MCF 10A (cell line): ENCODE results near the gene GSG1L. TPM values are rescaled to one million over a fixed set of nuclear protein-coding genes. Genes with fewer than 3 reads are reported as not detected.

Source experiments
- BruUV-seq: library from RNA; stranded (reverse); fragments of 400-500 nt; replicated peaks from 2 replicates; lab custom pipeline; 2021; lab: Mats Ljungman, UMichigan
- CTCF ChIA-PET: fragments of 300-600 bp; sonication (Branson Sonifier 250); formaldehyde crosslinking; extraction: SDS; loops from one replicate; lab custom pipeline; 2021; ENCODE audit warnings: antibody characterized with exemption, inconsistent platforms; lab: Yijun Ruan, JAX
- POLR2A ChIA-PET: fragments of 300-600, 350-650 bp; sonication (Branson Sonifier 250); formaldehyde crosslinking; extraction: SDS; loops from one replicate; lab custom pipeline; 2020; ENCODE audit warnings: antibody characterized with exemption, inconsistent platforms; lab: Yijun Ruan, JAX
- DNase-seq: peaks from one replicate; pipeline ENCODE4 v3.0.0-alpha.2; 2018; ENCODE audit not compliant: unreplicated experiment
- H3K27ac Mint-ChIP-seq: one replicate; pipeline ENCODE4 v1.8.0; 2022; ENCODE audit warnings: mild to moderate bottlenecking, low read depth, mixed read lengths; ENCODE audit not compliant: unreplicated experiment
- H3K27me3 Mint-ChIP-seq: one replicate; pipeline ENCODE4 v1.8.0; 2022; ENCODE audit warnings: mixed read lengths; ENCODE audit not compliant: insufficient read depth, unreplicated experiment
- H3K36me3 Mint-ChIP-seq: one replicate; pipeline ENCODE4 v1.8.0; 2022; ENCODE audit warnings: mild to moderate bottlenecking, moderate library complexity, mixed read lengths; ENCODE audit not compliant: insufficient read depth, unreplicated experiment
- H3K4me1 Mint-ChIP-seq: one replicate; pipeline ENCODE4 v1.8.0; 2022; ENCODE audit warnings: mixed read lengths; ENCODE audit not compliant: insufficient read depth, unreplicated experiment
- H3K4me3 Mint-ChIP-seq: one replicate; pipeline ENCODE4 v1.8.0; 2022; ENCODE audit warnings: mild to moderate bottlenecking, moderate library complexity, mixed read lengths; ENCODE audit not compliant: unreplicated experiment
- H3K9me3 Mint-ChIP-seq: one replicate; pipeline ENCODE4 v1.8.0; 2022; ENCODE audit warnings: mixed read lengths; ENCODE audit not compliant: unreplicated experiment
- CTCF ChIP-seq: fragments of 200-600 bp; IDR thresholded peaks from one replicate; pipeline ENCODE4 v1.8.0; 2022; ENCODE audit warnings: antibody characterized with exemption, mild to moderate bottlenecking; ENCODE audit not compliant: unreplicated experiment
- intact Hi-C: fragments of 100-400 bp; cut with micrococcal nuclease; formaldehyde crosslinking; loops from 2 replicates; pipeline ENCODE4 v1.14.1; 2022
- total RNA-seq: library from RNA; stranded (reverse); gene quantifications from 2 replicates; pipeline ENCODE4 v1.2.3, GENCODE V29; 2022

The GSG1L gene
- total RNA-seq, 1 experiment from 2014 or later, result not detected

- no peak overlapping the region for H3K27ac Mint-ChIP-seq
- peaks cover 29% of the 10 kb centered on the region for H3K27me3 Mint-ChIP-seq
- POLR2A ChIA-PET, result no interaction called here
- CTCF ChIA-PET, result no interaction called here
- no peak for DNase-seq
- H3K4me3 Mint-ChIP-seq, result no peak overlapping the region
- no peaks in the 10 kb centered on the region for H3K9me3 Mint-ChIP-seq
- no TSS peak for BruUV-seq
- no peaks in the 10 kb centered on the region for H3K4me1 Mint-ChIP-seq
- H3K36me3 Mint-ChIP-seq, result no peaks in the 10 kb centered on the region
- intact Hi-C loops, result no loop called here
- TF ChIP-seq CTCF, result no peak
Measured at GRCh38 chr16:28038409-28038808, 25.1 kb downstream of the GSG1L start.

- H3K27ac Mint-ChIP-seq, result no peak overlapping the region
- TF ChIP-seq CTCF, result no peak
- no peaks in the 10 kb centered on the region for H3K9me3 Mint-ChIP-seq
- no peak overlapping the region for H3K4me3 Mint-ChIP-seq
- intact Hi-C loops, result no loop called here
- POLR2A ChIA-PET, result no interaction called here
- no peaks in the 10 kb centered on the region for H3K4me1 Mint-ChIP-seq
- CTCF ChIA-PET, result interaction anchor here (2.3 kb wide), 1 partner anchor 35 kb away, joined by 6 read pairs; no protein-coding TSS in a partner anchor
- DNase-seq, result no peak
- H3K36me3 Mint-ChIP-seq, result no peaks in the 10 kb centered on the region
- no TSS peak for BruUV-seq
- H3K27me3 Mint-ChIP-seq, result peaks cover 45% of the 10 kb centered on the region
Measured at GRCh38 chr16:28035866-28036393, 27.6 kb downstream of the GSG1L start.

DNA sequence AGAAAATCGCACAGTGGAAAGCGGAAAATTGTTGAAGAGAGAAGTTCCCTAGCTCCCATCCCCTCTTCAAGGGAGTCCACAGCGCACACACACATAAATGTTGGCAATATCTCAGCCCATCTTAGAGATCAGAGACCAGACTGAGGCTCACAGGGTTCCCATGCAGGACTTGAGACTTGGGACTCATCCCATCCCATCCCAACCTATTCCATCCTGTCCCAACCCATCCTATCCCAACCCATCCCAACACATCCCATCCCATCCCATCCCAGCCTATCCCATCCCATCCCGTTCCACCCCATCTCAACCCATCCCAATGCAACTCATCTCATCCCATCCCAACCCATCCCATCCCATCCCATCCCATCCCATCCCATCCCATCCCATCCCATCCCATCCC lies 29.6 kb downstream of the GSG1L start:
- H3K27ac Mint-ChIP-seq, result no peak overlapping the region
- ChIA-PET CTCF (no interaction called here), POLR2A (no interaction called here)
- intact Hi-C loops, result no loop called here
- peaks cover 45% of the 10 kb centered on the region for H3K27me3 Mint-ChIP-seq
- H3K36me3 Mint-ChIP-seq, result no peaks in the 10 kb centered on the region
- no peak overlapping the region for H3K4me3 Mint-ChIP-seq
- BruUV-seq, result no TSS peak
- DNase-seq, result no peak
- no peaks in the 10 kb centered on the region for H3K4me1 Mint-ChIP-seq
- no peaks in the 10 kb centered on the region for H3K9me3 Mint-ChIP-seq
- TF ChIP-seq CTCF, result no peak

GRCh38 chr16:28029387-28030002 lies 34.0 kb downstream of the GSG1L start:
- peaks cover 7% of the 10 kb centered on the region for H3K9me3 Mint-ChIP-seq
- intact Hi-C loops, result no loop called here
- no peak overlapping the region for H3K27ac Mint-ChIP-seq
- ChIA-PET CTCF (interaction anchor here (1.7 kb wide), 1 partner anchor 42 kb away, joined by 10 read pairs; no protein-coding TSS in a partner anchor), POLR2A (interaction anchor here (0.9 kb wide), 1 partner anchor 126 kb away, joined by 3 read pairs; no protein-coding TSS in a partner anchor)
- DNase-seq, result no peak
- BruUV-seq, result no TSS peak
- H3K4me3 Mint-ChIP-seq, result no peak overlapping the region
- no peaks in the 10 kb centered on the region for H3K36me3 Mint-ChIP-seq
- no peaks in the 10 kb centered on the region for H3K4me1 Mint-ChIP-seq
- no peak for TF ChIP-seq CTCF
- H3K27me3 Mint-ChIP-seq, result peaks cover 23% of the 10 kb centered on the region
